Thyroid gland (tissue), 4 donors: ENCODE data around the gene CNPY2. TPM values are rescaled to one million over a fixed set of nuclear protein-coding genes. Genes with fewer than 3 reads are reported as not detected.

Source experiments
- DNase-seq, 2 donors: peaks; one replicate each; pipeline ENCODE4 v3.0.0-alpha.2; 2019
- H3K27ac ChIP-seq, 3 donors: fragments of 200-600 bp; sonication (generic); 1 replicate in 2 of 3; 2 replicates in 1 of 3; pipeline ENCODE4 v1.5.1; 2016 to 2019; ENCODE audit warnings: mild to moderate bottlenecking in 1 of 3, moderate library complexity in 1 of 3
- H3K27me3 ChIP-seq: fragments of 200-600 bp; sonication (generic); one replicate; pipeline ENCODE4 v1.5.1; 2019
- H3K36me3 ChIP-seq, 2 donors: fragments of 200-600 bp; sonication (generic); one replicate each; pipeline ENCODE4 v1.5.1; 2016 to 2019
- H3K4me1 ChIP-seq, 2 donors: fragments of 200-600 bp; sonication (generic); one replicate each; pipeline ENCODE4 v1.5.1; 2017 to 2019
- H3K4me3 ChIP-seq, 3 donors: fragments of 200-600 bp; sonication (generic); replicated peaks in 1 of 3; 1 replicate in 2 of 3; 2 replicates in 1 of 3; pipeline ENCODE4 v1.5.1; 2016; ENCODE audit warnings: mild to moderate bottlenecking in 1 of 3
- H3K9me3 ChIP-seq: fragments of 200-600 bp; sonication (generic); one replicate; pipeline ENCODE4 v1.5.1; 2017
- POLR2A ChIP-seq, 2 donors: fragments of 450-650 bp; IDR thresholded peaks; one replicate each; pipeline ENCODE4 v1.6.1; 2017; ENCODE audit warnings: antibody characterized with exemption in 2 of 2, mild to moderate bottlenecking in 2 of 2, moderate library complexity in 1 of 2
- WGBS, 2 donors: methylation state at CpG; one replicate each; pipeline ENCODE4 v1.1.5; 2017; 5-methylcytosine and 5-hydroxymethylcytosine counted together
- intact Hi-C: fragments of 100-400 bp; cut with DNase I; formaldehyde crosslinking; loops from one replicate; pipeline ENCODE4 v1.15.1; 2023
- total RNA-seq, 4 donors: library from RNA; depleted of rRNA; stranded (reverse); fragments of >200 nt; gene quantifications; one replicate each; pipeline ENCODE4 v1.2.3, GENCODE V29; 2016
- TF ChIP-seq, protein P1 (sequence below), 6 experiments: fragments of 200-600 bp in 3 of 6; fragments of 450-650 bp in 3 of 6; sonication (generic) in 3 of 6; IDR thresholded peaks; one replicate each; pipeline ENCODE4 v1.5.1; 2016 to 2019; ENCODE audit warnings: antibody characterized with exemption in 6 of 6, mild to moderate bottlenecking in 2 of 6, inconsistent platforms in 1 of 6, moderate library complexity in 1 of 6

Gene CNPY2
- total RNA-seq, 4 donors from 2014 or later, result 107 to 129 (median 124) TPM

DNA sequence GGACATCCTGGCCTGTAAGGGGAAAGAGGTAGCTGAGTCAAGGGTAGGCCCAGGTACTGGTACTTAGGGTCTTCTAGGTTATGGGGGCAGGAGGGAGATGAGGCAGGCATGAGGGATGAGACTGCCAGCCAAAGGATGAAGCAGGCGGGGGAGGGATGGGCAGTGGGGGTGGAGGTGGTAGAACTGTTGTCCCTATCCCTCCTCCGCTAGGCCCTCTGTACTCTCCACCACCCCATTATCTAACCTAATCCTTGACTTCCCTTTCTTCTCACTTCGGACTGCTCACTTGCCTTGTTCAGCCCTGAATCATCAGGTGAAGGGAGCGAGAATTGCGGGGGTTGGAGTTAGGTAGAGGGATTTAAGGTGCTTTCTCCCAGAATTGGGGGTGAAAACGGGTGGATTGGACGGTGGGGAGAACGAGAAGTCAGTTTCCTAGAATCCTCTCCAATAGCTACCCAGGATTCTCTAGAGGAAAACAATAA lies 17.4 kb upstream of the CNPY2 start:
- TF ChIP-seq, protein P1, sequence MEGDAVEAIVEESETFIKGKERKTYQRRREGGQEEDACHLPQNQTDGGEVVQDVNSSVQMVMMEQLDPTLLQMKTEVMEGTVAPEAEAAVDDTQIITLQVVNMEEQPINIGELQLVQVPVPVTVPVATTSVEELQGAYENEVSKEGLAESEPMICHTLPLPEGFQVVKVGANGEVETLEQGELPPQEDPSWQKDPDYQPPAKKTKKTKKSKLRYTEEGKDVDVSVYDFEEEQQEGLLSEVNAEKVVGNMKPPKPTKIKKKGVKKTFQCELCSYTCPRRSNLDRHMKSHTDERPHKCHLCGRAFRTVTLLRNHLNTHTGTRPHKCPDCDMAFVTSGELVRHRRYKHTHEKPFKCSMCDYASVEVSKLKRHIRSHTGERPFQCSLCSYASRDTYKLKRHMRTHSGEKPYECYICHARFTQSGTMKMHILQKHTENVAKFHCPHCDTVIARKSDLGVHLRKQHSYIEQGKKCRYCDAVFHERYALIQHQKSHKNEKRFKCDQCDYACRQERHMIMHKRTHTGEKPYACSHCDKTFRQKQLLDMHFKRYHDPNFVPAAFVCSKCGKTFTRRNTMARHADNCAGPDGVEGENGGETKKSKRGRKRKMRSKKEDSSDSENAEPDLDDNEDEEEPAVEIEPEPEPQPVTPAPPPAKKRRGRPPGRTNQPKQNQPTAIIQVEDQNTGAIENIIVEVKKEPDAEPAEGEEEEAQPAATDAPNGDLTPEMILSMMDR (IDR thresholded peaks at IDR 0.05), result peak in 1 of 6 experiments; percentile 9
- no peak for TF ChIP-seq POLR2A (IDR thresholded peaks at IDR 0.05)
- intact Hi-C loops, result loop anchor here (10.0 kb wide), 1 partner anchor 132 kb away; the partner anchor contains the start of gene SPRYD4

DNA sequence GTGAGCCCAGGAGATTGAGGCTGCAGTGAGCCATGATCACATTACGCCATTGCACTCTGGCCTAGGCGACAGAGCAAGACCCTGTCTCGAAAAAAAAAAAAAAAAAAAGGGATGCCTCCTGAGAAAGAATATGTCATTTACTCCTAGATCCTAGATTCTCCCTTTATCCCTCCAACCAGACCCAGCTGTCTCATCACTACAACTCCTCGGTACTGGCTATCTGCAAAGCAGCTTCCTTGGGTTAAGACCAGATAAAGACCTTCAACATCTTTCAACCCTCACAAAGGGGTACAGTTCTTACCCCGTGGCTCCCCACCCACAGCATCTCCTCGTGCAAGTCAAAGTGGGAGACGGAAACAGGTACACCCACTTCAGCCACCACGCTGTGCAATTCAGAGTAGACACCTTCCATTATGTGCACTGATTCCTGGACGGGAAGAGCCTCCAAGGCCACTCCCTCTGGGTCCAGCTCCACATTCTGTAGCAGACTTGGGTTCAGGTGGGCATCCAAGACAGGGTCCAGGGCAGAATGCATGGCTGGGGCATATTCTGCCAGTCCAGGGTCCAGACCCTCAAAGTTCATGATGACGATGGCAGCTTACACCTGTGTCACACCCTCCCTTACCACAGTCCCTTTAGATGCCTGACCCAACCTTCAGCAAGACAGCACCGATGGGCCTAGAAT lies 16.9 kb upstream of the CNPY2 start:
- peak overlapping the region; percentile 93 to 97 (median 96) for H3K27ac ChIP-seq
- H3K27me3 ChIP-seq, result no peaks in the 10 kb centered on the region
- H3K4me3 ChIP-seq, result peak overlapping the region; percentile 41 to 76 (median 49)
- H3K9me3 ChIP-seq, result no peaks in the 10 kb centered on the region
- WGBS, 2 donors, result 93 to 97% methylated on average over 10 to 11 of the region's 11 CpGs
- DNase-seq, result no peak
- peaks cover 8 to 19% of the 10 kb centered on the region in 2 donors for H3K4me1 ChIP-seq
- H3K36me3 ChIP-seq, result peaks cover under 1 to 4% of the 10 kb centered on the region in 2 donors
- intact Hi-C loops, result loop anchor here (10.0 kb wide), 1 partner anchor 132 kb away; the partner anchor contains the start of gene SPRYD4
- no peak for TF ChIP-seq POLR2A (IDR thresholded peaks at IDR 0.05)
- TF ChIP-seq, protein P1 (IDR thresholded peaks at IDR 0.05), result no peak

More for the DNA sequence above, 17.4 kb upstream of the CNPY2 start:
- Histone ChIP-seq H3K4me1 (peaks cover 8 to 19% of the 10 kb centered on the region in 2 donors), H3K4me3 (peak overlapping the region; percentile 41 to 76 (median 49)), H3K27ac (peak overlapping the region; percentile 93 to 97 (median 96)), H3K36me3 (no peaks in the 10 kb centered on the region), H3K27me3 (no peaks in the 10 kb centered on the region), H3K9me3 (no peaks in the 10 kb centered on the region)
- 25 to 27% methylated on average over 8 of the region's 8 CpGs for WGBS, 2 donors
- DNase-seq, result peak in 1 of 2 donors; percentile 8

DNA sequence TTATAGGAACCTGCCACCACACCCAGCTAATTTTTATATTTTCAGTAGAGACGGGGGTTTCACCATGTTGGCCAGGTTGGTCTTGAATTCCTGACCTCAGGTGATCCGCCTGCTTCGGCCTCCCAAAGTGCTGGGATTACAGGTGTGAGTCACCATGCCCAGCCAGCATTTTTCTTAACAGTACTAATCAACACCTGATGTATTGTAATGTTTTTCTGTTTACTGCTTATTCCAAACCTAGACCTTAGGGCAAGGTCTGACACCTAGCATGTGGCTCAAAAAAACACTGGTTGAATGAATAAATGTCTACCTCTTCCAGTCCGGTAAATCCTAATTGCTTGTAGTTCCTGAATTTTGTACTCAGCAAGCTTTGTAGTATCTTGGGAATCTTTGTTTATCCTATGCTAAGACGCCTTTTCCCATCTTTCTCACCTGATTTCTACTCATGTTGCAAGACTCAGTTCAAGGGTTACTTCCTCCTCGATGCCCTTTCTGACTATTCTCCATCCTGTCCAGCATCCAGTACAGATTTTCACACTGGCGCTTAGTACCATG lies 15.2 kb upstream of the CNPY2 start:
- Histone ChIP-seq H3K4me1 (peaks cover 8 to 19% of the 10 kb centered on the region in 2 donors), H3K27ac (no peak overlapping the region), H3K9me3 (no peaks in the 10 kb centered on the region), H3K36me3 (peaks cover 15 to 19% of the 10 kb centered on the region in 2 donors), H3K4me3 (no peak overlapping the region), H3K27me3 (no peaks in the 10 kb centered on the region)
- TF ChIP-seq, protein P1 (IDR thresholded peaks at IDR 0.05), result no peak
- 95 to 96% methylated on average over 7 of the region's 7 CpGs for WGBS, 2 donors
- intact Hi-C loops, result loop anchor here (10.0 kb wide), 1 partner anchor 134 kb away; the partner anchor contains the start of gene SPRYD4
- DNase-seq, result no peak

DNA sequence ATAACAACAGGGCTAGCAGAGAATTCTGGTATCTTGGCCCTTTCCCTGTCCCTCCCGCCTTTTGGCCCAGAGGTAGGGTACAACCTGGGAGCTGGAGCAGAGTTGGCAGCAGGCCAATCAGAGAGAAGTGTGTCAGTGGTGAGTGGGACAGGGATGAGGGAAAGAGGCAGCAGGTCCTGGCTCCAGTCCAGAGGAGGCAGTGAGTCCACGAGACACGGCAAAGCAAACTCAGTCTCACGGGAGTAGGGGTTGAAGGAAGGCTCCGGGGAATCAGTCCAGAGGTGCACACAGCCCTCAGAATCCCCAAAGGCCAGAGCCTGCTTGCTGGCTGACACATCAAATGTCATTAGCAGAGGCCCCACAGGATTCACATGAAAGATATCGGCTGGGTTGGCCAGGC lies 10.7 kb upstream of the CNPY2 start:
- 75 to 79% methylated on average over 6 of the region's 6 CpGs for WGBS, 2 donors
- no peak overlapping the region for H3K27ac ChIP-seq
- H3K4me3 ChIP-seq, result no peak overlapping the region
- H3K27me3 ChIP-seq, result no peaks in the 10 kb centered on the region
- H3K36me3 ChIP-seq, result peaks cover 58 to 63% of the 10 kb centered on the region in 2 donors
- H3K4me1 ChIP-seq, result no peaks in the 10 kb centered on the region
- TF ChIP-seq, protein P1 (IDR thresholded peaks at IDR 0.05), result no peak
- H3K9me3 ChIP-seq, result no peaks in the 10 kb centered on the region
- intact Hi-C loops, result no loop called here
- peak in 1 of 2 donors; percentile 16 for DNase-seq

DNA sequence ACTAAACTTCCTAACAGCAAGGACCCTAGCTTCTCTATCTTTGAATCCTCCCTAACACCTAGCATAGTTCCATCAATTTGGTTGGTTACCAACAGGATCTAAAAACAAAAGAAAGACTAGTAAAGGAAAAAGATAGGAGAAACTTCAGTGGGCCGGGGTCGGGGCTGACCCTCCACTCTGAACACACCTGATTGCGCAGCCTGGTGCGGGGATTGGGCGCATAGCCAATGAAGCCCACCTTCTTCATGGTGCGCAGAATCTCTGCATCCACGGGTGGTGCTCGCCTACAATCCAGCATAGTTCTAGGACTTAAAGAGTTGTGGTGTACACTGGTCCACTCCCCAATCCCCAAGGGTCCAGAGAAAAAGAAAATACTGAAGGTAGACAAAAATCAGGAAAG lies 10.3 kb upstream of the CNPY2 start:
- no peaks in the 10 kb centered on the region for H3K27me3 ChIP-seq
- no peak overlapping the region for H3K27ac ChIP-seq
- intact Hi-C loops, result no loop called here
- peaks cover 58 to 67% of the 10 kb centered on the region in 2 donors for H3K36me3 ChIP-seq
- 95% methylated on average over 8 of the region's 8 CpGs for WGBS, 2 donors
- no peak overlapping the region for H3K4me3 ChIP-seq
- DNase-seq, result no peak
- TF ChIP-seq, protein P1 (IDR thresholded peaks at IDR 0.05), result no peak
- TF ChIP-seq POLR2A (IDR thresholded peaks at IDR 0.05), result no peak
- H3K4me1 ChIP-seq, result no peaks in the 10 kb centered on the region
- no peaks in the 10 kb centered on the region for H3K9me3 ChIP-seq
